Vagina (tissue), 2 donors: ENCODE measurements around the gene PMFBP1. TPM values are rescaled to one million over a fixed set of nuclear protein-coding genes. Genes with fewer than 3 reads are reported as not detected.

Source experiments
- DNase-seq, 2 donors: peaks; one replicate each; pipeline ENCODE4 v3.0.0-alpha.2; 2017; ENCODE audit errors: extremely low spot score in 2 of 2
- H3K27ac ChIP-seq: fragments of 200-600 bp; sonication (generic); one replicate; pipeline ENCODE4 v1.5.1; 2019
- H3K27me3 ChIP-seq: fragments of 200-600 bp; sonication (generic); one replicate; pipeline ENCODE4 v1.5.1; 2019
- H3K36me3 ChIP-seq, 2 donors: fragments of 200-600 bp; sonication (generic); one replicate each; pipeline ENCODE4 v1.5.1; 2017 to 2019
- H3K4me1 ChIP-seq: fragments of 200-600 bp; sonication (generic); one replicate; pipeline ENCODE4 v1.5.1; 2019
- H3K4me3 ChIP-seq, 2 donors: fragments of 200-600 bp; sonication (generic); 1 replicate in 1 of 2; 2 replicates in 1 of 2; pipeline ENCODE4 v1.5.1; 2016 to 2019
- H3K9me3 ChIP-seq: fragments of 200-600 bp; sonication (generic); one replicate; pipeline ENCODE4 v1.5.1; 2019
- CTCF ChIP-seq, 3 experiments: fragments of 450-650 bp in 2 of 3; fragments of 200-600 bp in 1 of 3; sonication (generic) in 1 of 3; IDR thresholded peaks; one replicate each; pipeline ENCODE4 v1.5.1; 2017 to 2019; ENCODE audit warnings: antibody characterized with exemption in 3 of 3, mild to moderate bottlenecking in 2 of 3, moderate library complexity in 2 of 3
- POLR2A ChIP-seq, 2 donors: fragments of 450-650 bp; IDR thresholded peaks; one replicate each; pipeline ENCODE4 v1.6.1; 2017; ENCODE audit warnings: antibody characterized with exemption in 2 of 2, mild to moderate bottlenecking in 2 of 2, moderate library complexity in 2 of 2
- POLR2AphosphoS5 ChIP-seq, 2 donors: sonication (generic); formaldehyde crosslinking; IDR thresholded peaks; one replicate each; pipeline ENCODE4 v1.9.0; 2017; ENCODE audit warnings: antibody characterized with exemption in 2 of 2, mild to moderate bottlenecking in 2 of 2, low read depth in 1 of 2; ENCODE audit not compliant: insufficient read depth in 1 of 2
- intact Hi-C: fragments of 100-400 bp; cut with DNase I; formaldehyde crosslinking; loops from one replicate; pipeline ENCODE4 v1.15.1; 2023
- total RNA-seq: library from RNA; depleted of rRNA; stranded (reverse); fragments of >200 nt; gene quantifications from one replicate; pipeline ENCODE4 v1.2.3, GENCODE V29; 2016

Gene PMFBP1
- total RNA-seq, 1 donor from 2014 or later, result not detected

- Histone ChIP-seq H3K9me3 (no peaks in the 10 kb centered on the region), H3K4me1 (no peaks in the 10 kb centered on the region), H3K27ac (no peak overlapping the region), H3K27me3 (no peaks in the 10 kb centered on the region), H3K4me3 (no peak overlapping the region), H3K36me3 (no peaks in the 10 kb centered on the region)
- TF ChIP-seq POLR2AphosphoS5 (IDR thresholded peaks at IDR 0.05; ENCODE audit: insufficient read depth in 1 of 2, low read depth in 1 of 2) (no peak), POLR2A (IDR thresholded peaks at IDR 0.05) (no peak), CTCF (IDR thresholded peaks at IDR 0.05) (no peak)
- intact Hi-C loops, result no loop called here
- DNase-seq, result no peak
Measured at GRCh38 chr16:72198771-72199201, 26.8 kb upstream of the PMFBP1 start.

- Histone ChIP-seq H3K9me3 (no peaks in the 10 kb centered on the region), H3K27ac (no peak overlapping the region), H3K36me3 (no peaks in the 10 kb centered on the region), H3K4me3 (no peak overlapping the region), H3K4me1 (no peaks in the 10 kb centered on the region), H3K27me3 (no peaks in the 10 kb centered on the region)
- intact Hi-C loops, result no loop called here
- no peak for TF ChIP-seq POLR2AphosphoS5 (IDR thresholded peaks at IDR 0.05; ENCODE audit: insufficient read depth in 1 of 2, low read depth in 1 of 2)
- TF ChIP-seq POLR2A (IDR thresholded peaks at IDR 0.05), result no peak
- TF ChIP-seq CTCF (IDR thresholded peaks at IDR 0.05), result no peak
- no peak for DNase-seq
Measured at GRCh38 chr16:72198021-72198711, 26.2 kb upstream of the PMFBP1 start.

- no peaks in the 10 kb centered on the region for H3K36me3 ChIP-seq
- no peak for DNase-seq
- no peaks in the 10 kb centered on the region for H3K9me3 ChIP-seq
- TF ChIP-seq POLR2AphosphoS5 (IDR thresholded peaks at IDR 0.05; ENCODE audit: insufficient read depth in 1 of 2, low read depth in 1 of 2) (no peak), CTCF (IDR thresholded peaks at IDR 0.05) (no peak), POLR2A (IDR thresholded peaks at IDR 0.05) (no peak)
- no peaks in the 10 kb centered on the region for H3K27me3 ChIP-seq
- no peak overlapping the region for H3K4me3 ChIP-seq
- H3K4me1 ChIP-seq, result no peaks in the 10 kb centered on the region
- H3K27ac ChIP-seq, result no peak overlapping the region
- intact Hi-C loops, result no loop called here
Measured at GRCh38 chr16:72197545-72197944, 25.6 kb upstream of the PMFBP1 start.

GRCh38 chr16:72195609-72196008 is 23.7 kb upstream of the PMFBP1 start:
- H3K4me3 ChIP-seq, result no peak overlapping the region
- no peaks in the 10 kb centered on the region for H3K36me3 ChIP-seq
- no peak for DNase-seq
- intact Hi-C loops, result no loop called here
- TF ChIP-seq POLR2AphosphoS5 (IDR thresholded peaks at IDR 0.05; ENCODE audit: insufficient read depth in 1 of 2, low read depth in 1 of 2) (no peak), CTCF (IDR thresholded peaks at IDR 0.05) (no peak), POLR2A (IDR thresholded peaks at IDR 0.05) (no peak)
- no peak overlapping the region for H3K27ac ChIP-seq
- no peaks in the 10 kb centered on the region for H3K27me3 ChIP-seq
- H3K9me3 ChIP-seq, result no peaks in the 10 kb centered on the region
- H3K4me1 ChIP-seq, result no peaks in the 10 kb centered on the region

- no peak overlapping the region for H3K4me3 ChIP-seq
- H3K9me3 ChIP-seq, result no peaks in the 10 kb centered on the region
- no peak for TF ChIP-seq POLR2AphosphoS5 (IDR thresholded peaks at IDR 0.05; ENCODE audit: insufficient read depth in 1 of 2, low read depth in 1 of 2)
- no peak for TF ChIP-seq CTCF (IDR thresholded peaks at IDR 0.05)
- no peak for TF ChIP-seq POLR2A (IDR thresholded peaks at IDR 0.05)
- no peak overlapping the region for H3K27ac ChIP-seq
- H3K36me3 ChIP-seq, result no peaks in the 10 kb centered on the region
- intact Hi-C loops, result no loop called here
- H3K4me1 ChIP-seq, result no peaks in the 10 kb centered on the region
- H3K27me3 ChIP-seq, result no peaks in the 10 kb centered on the region
- no peak for DNase-seq
Measured at GRCh38 chr16:72191551-72191950, 19.6 kb upstream of the PMFBP1 start.
